H1 (cell line): Measurements from ENCODE around the gene SFXN1.

ENCODE experiments used
- POLR2A ChIP-seq, 2 experiments: IDR thresholded peaks; 1 replicate in 1 of 2; 2 replicates in 1 of 2; pipeline ENCODE4 v1.6.1; 2011; ENCODE audit warnings: low read depth in 2 of 2, low read length in 2 of 2, mild to moderate bottlenecking in 2 of 2; ENCODE audit errors: control extremely low read depth in 1 of 2
- TCF12 ChIP-seq: IDR thresholded peaks from 2 replicates; pipeline ENCODE4 v1.6.1; 2011; ENCODE audit warnings: low read depth, mild to moderate bottlenecking, low read length

- TF ChIP-seq POLR2A (IDR thresholded peaks at IDR 0.05; ENCODE audit: control extremely low read depth in 1 of 2, low read depth in 2 of 2, low read length in 2 of 2) (no peak), TCF12 (no peak)
These were observed 57.4 kb downstream of the SFXN1 start for GRCh38 chr5:175535796-175536195.
